H1 (cell line): ENCODE data around the gene NEDD4L. TPM values are rescaled to one million over a fixed set of nuclear protein-coding genes. Genes with fewer than 3 reads are reported as not detected.

Source experiments
- ASH2L ChIP-seq: fragments of 200-600, 300-600 bp; sonication (generic); IDR thresholded peaks from one replicate; pipeline ENCODE4 v1.7.1; 2017; ENCODE audit warnings: low read length
- BCL11A ChIP-seq, 2 experiments: IDR thresholded peaks; one replicate each; pipeline ENCODE4 v1.6.1; 2011; ENCODE audit warnings: low read depth in 2 of 2, low read length in 2 of 2, mild to moderate bottlenecking in 2 of 2
- CHD7 ChIP-seq: fragments of 300-600 bp; sonication (generic); IDR thresholded peaks from 2 replicates; pipeline ENCODE4 v1.7.1; 2012; ENCODE audit warnings: low read length, moderate library complexity, mild to moderate bottlenecking, inconsistent platforms; ENCODE audit not compliant: insufficient replicate concordance
- HDAC2 ChIP-seq, 2 experiments: fragments of 300-600 bp in 1 of 2; sonication (generic) in 1 of 2; IDR thresholded peaks; 2 replicates each; pipeline ENCODE4 v1.6.1; 2011 to 2012; ENCODE audit warnings: low read depth in 2 of 2, low read length in 2 of 2, mild to moderate bottlenecking in 2 of 2, moderate library complexity in 2 of 2, borderline replicate concordance in 1 of 2, inconsistent platforms in 1 of 2
- HDAC6 ChIP-seq: IDR thresholded peaks from one replicate; pipeline ENCODE4 v1.7.1; 2012; ENCODE audit warnings: low read depth, mild to moderate bottlenecking, inconsistent platforms, low read length, moderate library complexity
- MAX ChIP-seq: IDR thresholded peaks from 2 replicates; pipeline ENCODE4 v1.6.1; 2012; ENCODE audit warnings: inconsistent platforms
- NANOG ChIP-seq: IDR thresholded peaks from 2 replicates; pipeline ENCODE4 v1.6.1; 2011; ENCODE audit warnings: low read length, low read depth, mild to moderate bottlenecking, inconsistent platforms; ENCODE audit not compliant: insufficient read depth, poor library complexity, severe bottlenecking
- polyA plus RNA-seq, 7 experiments: library from polyadenylated mRNA; depleted of rRNA in 3 of 7; stranded (reverse) in 5 of 7; unstranded in 2 of 7; fragments of >200 nt in 5 of 7; fragments of 200-250 nt in 2 of 7; gene quantifications; 1 replicate in 5 of 7; 2 replicates in 1 of 7; 4 replicates in 1 of 7; pipeline versions ENCODE4 v1.2.1 to v1.2.3, GENCODE V29; 2011 to 2013; ENCODE audit warnings: missing spikeins in 2 of 7, mixed read lengths in 2 of 7
- total RNA-seq: library from RNA; stranded (reverse); fragmentation: NEBNext Ultra II Directional; extraction: Animal tissue kit (Norgen Biotek cat#: 25700); gene quantifications from 2 replicates; pipeline ENCODE4 v1.2.1, GENCODE V29; 2021

Gene NEDD4L
- total and polyA plus RNA-seq, 2 of the 8 experiments (the other 6 are each of a cell fraction or from before 2014, with no cell fraction given) = 37.3 to 69.8 TPM

- TF ChIP-seq CHD7 (no peak), HDAC2 (IDR thresholded peaks at IDR 0.05; ENCODE audit: borderline replicate concordance in 1 of 2, low read depth in 2 of 2, low read length in 2 of 2) (no peak), ASH2L (no peak), MAX (no peak), BCL11A (IDR thresholded peaks at IDR 0.05; ENCODE audit: low read depth in 2 of 2, low read length in 2 of 2) (no peak), NANOG (no peak), HDAC6 (no peak)
- TF ChIP-seq, all 59 proteins: peak for 0
These were observed 160.9 kb downstream of the NEDD4L start (continued) for GRCh38 chr18:58204776-58205442.
